Mucosa of descending colon (tissue), 3 donors: Measurements from ENCODE around the gene MPC1. TPM values are rescaled to one million over a fixed set of nuclear protein-coding genes. Genes with fewer than 3 reads are reported as not detected.
A peak's percentile ranks its signal among the peaks of the same experiment; 100 is the strongest.

Experiments used
- ATAC-seq: fragments of 200-7000 bp; cut with Tn5 transposase; one replicate; pipeline ENCODE4 v1.9.1; 2020; ENCODE audit warnings: mild to moderate bottlenecking, moderate library complexity
- DNase-seq, 3 donors: peaks; one replicate each; pipeline ENCODE4 v3.0.0-alpha.2; 2020
- H3K36me3 ChIP-seq: fragments of 200-600 bp; one replicate; pipeline ENCODE4 v1.8.0; 2021; ENCODE audit warnings: low read depth, mild to moderate bottlenecking
- H3K4me1 ChIP-seq: fragments of 200-600 bp; one replicate; pipeline ENCODE4 v1.8.0; 2021; ENCODE audit warnings: low read depth, mild to moderate bottlenecking
- H3K4me3 ChIP-seq: fragments of 200-600 bp; one replicate; pipeline ENCODE4 v1.8.0; 2021; ENCODE audit warnings: mild to moderate bottlenecking
- H3K9me3 ChIP-seq: fragments of 200-600 bp; one replicate; pipeline ENCODE4 v1.8.0; 2021; ENCODE audit warnings: mild to moderate bottlenecking
- intact Hi-C, 2 donors: fragments of 100-400 bp; cut with DNase I in 1 of 2; cut with micrococcal nuclease in 1 of 2; formaldehyde crosslinking; loops; one replicate each; pipeline versions ENCODE4 v1.11.0 to v1.11.1; 2022; cut with DNase I, micrococcal nuclease
- long read RNA-seq, 2 donors: library from polyadenylated mRNA; unstranded; transcript quantifications; one replicate each; pipeline ENCODE4 v2.0.0, GENCODE V29; 2019 to 2021
- total RNA-seq, 3 donors: library from RNA; stranded (reverse); fragmentation: NEBNext Ultra II Directional in 2 of 3; extraction: Animal tissue kit (Norgen Biotek cat#: 25700) in 2 of 3; gene quantifications; one replicate each; pipeline versions ENCODE4 v1.2.1 to v1.2.4, GENCODE V29; 2021 to 2023
- TF ChIP-seq, protein P1 (sequence below): fragments of 200-600 bp; IDR thresholded peaks from one replicate; pipeline ENCODE4 v1.8.0; 2022; ENCODE audit warnings: antibody characterized with exemption, mild to moderate bottlenecking
- donor health status: DM: no; HTN: no; CAD: no; lungs with moderate emphysema.
- donor health status: DM: no; HTN: no; CAD: no.
- donor health status: DM: no; HTN: yes; CAD: no.

The MPC1 gene
- 100 to 1,000 TPM in 2 of 3 donors, 10 to 100 TPM in 1; 75.0 to 139 (median 117) TPM for total RNA-seq
- long read RNA-seq, donor 1, transcript MPC1-201 (4 exons, 976 nt): major isoform, 67 of 69 reads
- long read RNA-seq, donor 1, partial matches to known transcripts: 0 of 69 reads
- long read RNA-seq, donor 1, other reads (novel, unspliced or antisense): 2 of 69 reads
- long read RNA-seq, donor 2, transcript MPC1-201 (4 exons, 976 nt): major isoform, 181 of 201 reads
- long read RNA-seq, donor 2, partial matches to known transcripts: 0 of 201 reads
- long read RNA-seq, donor 2, other reads (novel, unspliced or antisense): 18 of 201 reads

DNA sequence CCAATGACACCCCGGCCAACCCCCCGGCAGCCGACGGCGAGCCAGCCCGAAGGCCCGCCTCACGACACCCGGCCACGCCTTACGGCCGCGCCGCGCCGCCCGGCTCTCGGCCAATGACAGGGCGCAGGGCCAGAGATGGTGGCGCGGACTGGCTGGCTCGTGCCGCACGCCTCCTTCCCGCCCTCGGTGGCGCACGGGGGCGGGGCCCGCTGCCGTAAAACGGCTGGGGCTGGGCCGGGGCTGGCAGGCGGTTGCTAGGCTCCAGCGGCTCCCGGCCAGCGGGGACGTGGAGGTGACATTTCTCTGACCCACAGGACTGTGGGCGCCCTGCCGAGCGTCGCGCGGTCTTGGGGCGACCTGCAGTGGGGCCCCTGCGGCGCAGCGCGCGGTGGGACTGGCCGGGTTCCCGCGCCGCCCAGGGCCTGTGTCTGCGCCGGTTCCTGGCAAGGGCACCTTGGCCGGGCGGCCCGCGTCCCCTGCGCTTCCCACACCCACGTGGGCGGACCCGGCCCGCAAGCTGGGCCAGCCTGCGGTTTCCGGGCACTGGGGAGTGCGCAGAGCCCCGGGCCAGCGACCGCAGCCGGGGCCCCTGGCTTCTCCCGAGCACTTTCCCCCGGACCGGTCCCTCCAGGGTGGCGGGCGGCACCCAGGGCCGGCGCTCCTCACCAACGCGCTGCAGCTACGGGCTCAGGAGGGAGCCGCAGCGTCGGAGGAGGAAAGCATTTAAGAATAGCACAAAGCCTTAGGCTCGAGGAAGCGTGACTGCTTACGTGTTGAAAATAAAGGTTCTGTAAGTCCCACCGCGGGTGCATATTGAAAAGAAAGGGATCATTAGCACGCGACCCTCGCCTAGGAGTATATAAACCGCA is at the start of gene MPC1:
TSS of gene MPC1 (minus strand) at position 8 of the 869 bp plus-strand sequence. CDS start 64 bp downstream, outside the sequence.
- H3K4me1 ChIP-seq: no peaks in the 10 kb centered on the region
- no peaks in the 10 kb centered on the region for H3K9me3 ChIP-seq
- peak; percentile 97 to 99 (median 97) for DNase-seq
- peak within 1 kb of the TSS; percentile 92 for H3K4me3 ChIP-seq
- intact Hi-C loops: loop anchor here in 1 of 2 donors (10.0 kb wide), 1 partner anchor 48 kb away; no protein-coding TSS in a partner anchor
- no peaks in the 10 kb centered on the region for H3K36me3 ChIP-seq
- TF ChIP-seq, protein P1, sequence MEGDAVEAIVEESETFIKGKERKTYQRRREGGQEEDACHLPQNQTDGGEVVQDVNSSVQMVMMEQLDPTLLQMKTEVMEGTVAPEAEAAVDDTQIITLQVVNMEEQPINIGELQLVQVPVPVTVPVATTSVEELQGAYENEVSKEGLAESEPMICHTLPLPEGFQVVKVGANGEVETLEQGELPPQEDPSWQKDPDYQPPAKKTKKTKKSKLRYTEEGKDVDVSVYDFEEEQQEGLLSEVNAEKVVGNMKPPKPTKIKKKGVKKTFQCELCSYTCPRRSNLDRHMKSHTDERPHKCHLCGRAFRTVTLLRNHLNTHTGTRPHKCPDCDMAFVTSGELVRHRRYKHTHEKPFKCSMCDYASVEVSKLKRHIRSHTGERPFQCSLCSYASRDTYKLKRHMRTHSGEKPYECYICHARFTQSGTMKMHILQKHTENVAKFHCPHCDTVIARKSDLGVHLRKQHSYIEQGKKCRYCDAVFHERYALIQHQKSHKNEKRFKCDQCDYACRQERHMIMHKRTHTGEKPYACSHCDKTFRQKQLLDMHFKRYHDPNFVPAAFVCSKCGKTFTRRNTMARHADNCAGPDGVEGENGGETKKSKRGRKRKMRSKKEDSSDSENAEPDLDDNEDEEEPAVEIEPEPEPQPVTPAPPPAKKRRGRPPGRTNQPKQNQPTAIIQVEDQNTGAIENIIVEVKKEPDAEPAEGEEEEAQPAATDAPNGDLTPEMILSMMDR: no peak
- peak; percentile 93 for ATAC-seq

DNA sequence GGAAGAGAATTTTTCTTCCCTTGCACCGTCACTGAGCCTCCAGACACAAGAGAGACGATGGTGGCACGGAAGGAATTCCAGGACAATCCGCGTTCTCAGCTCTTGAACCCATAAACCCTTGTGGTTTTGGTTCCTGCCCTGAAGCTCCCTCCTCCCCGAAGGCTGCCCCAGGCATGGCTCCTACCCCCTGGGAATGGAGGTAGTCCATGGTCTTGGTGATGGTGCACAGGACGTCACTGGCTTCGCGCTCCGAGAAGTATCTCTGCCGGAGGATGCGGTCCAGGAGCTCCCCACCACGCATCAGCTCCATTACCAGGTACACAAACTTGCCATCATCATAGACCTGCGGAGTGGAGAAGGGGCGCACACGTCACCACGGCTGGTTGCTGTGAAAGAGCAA is 47.5 kb upstream of the MPC1 start:
- DNase-seq (no peak), ATAC-seq (no peak)
- no peak overlapping the region for H3K4me3 ChIP-seq
- H3K9me3 ChIP-seq: no peaks in the 10 kb centered on the region
- H3K4me1 ChIP-seq: no peaks in the 10 kb centered on the region
- no peaks in the 10 kb centered on the region for H3K36me3 ChIP-seq
- TF ChIP-seq, protein P1: no peak
- intact Hi-C loops: no loop called here

DNA sequence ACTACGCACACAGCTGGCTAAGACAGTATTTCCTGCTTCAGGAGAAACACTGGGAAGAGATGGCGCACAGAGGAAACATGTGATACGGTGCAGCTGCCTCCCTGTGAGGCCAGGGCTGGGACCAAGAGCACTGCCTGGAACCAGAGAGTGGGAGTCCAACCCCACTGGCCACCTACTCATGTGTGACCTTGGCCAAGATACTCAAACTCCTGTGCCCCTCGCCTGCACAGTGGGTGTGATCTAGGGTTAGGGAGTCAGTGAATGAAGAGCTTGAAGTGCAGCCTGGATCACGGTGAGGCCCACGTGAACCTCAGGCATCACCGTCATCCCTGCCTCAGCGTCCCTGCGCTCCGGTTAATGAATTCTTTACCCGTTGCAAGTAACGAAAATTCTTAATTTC is 41.7 kb upstream of the MPC1 start:
- no peaks in the 10 kb centered on the region for H3K9me3 ChIP-seq
- ATAC-seq (no peak), DNase-seq (no peak)
- no peaks in the 10 kb centered on the region for H3K36me3 ChIP-seq
- TF ChIP-seq, protein P1: no peak
- intact Hi-C loops: no loop called here
- no peaks in the 10 kb centered on the region for H3K4me1 ChIP-seq
- no peak overlapping the region for H3K4me3 ChIP-seq

DNA sequence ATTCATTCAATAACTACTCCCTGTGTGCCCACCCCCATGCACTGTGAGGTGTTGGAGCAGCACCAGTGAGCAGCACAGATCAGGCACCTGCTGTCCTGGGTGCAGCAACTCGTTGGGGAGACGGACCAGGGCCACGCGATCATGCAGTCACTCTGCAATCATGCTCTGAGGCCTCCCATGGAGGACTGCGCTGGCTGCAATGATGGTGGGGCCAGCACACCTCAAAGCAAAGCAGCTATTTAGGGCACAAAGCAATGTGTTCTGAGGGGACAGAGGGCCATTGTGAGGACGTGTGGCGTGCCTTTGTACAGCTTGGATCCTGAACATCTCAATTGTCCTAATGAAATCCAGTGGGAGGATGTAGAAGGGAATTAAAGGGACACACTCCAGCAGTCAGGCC is 41.0 kb upstream of the MPC1 start:
- TF ChIP-seq, protein P1: no peak
- ATAC-seq: no peak
- no peaks in the 10 kb centered on the region for H3K9me3 ChIP-seq
- DNase-seq: no peak
- H3K4me1 ChIP-seq: no peaks in the 10 kb centered on the region
- intact Hi-C loops: no loop called here
- no peak overlapping the region for H3K4me3 ChIP-seq
- no peaks in the 10 kb centered on the region for H3K36me3 ChIP-seq

DNA sequence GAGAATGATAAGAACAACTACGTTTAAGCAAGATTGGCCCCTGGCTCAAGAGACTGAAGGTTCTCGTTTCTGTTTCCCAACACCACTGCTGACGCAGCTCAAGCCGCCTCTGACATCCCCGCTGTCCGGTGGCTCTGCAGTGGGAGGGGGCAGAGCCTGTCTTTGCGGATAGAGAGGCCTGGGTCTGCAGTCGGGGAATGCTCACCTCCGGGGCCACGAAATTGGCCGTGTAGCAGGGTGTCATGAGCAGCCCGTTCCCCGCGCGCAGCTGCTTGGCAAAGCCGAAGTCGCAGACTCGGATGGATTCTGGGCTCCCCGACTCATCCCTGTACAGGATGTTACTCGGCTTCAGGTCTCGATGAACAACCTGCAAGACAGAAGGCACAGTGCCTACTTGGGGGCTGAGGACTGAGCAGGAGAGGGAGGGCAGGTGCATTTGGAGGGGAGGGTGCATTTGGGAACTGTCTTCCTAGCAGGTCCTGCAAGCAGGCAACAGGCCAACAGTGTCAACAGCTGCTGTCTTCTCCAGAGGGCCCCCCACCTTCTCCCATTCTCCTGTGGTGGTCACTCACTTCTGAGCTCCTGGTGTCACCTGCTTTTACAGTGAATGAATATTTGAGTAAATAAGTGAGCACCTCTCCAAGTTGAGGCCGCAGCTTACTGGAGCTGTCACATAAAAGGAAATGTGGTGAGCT is 40.5 kb upstream of the MPC1 start:
- H3K4me3 ChIP-seq: no peak overlapping the region
- DNase-seq: no peak
- TF ChIP-seq, protein P1: no peak
- intact Hi-C loops: no loop called here
- no peaks in the 10 kb centered on the region for H3K36me3 ChIP-seq
- no peaks in the 10 kb centered on the region for H3K4me1 ChIP-seq
- ATAC-seq: no peak
- no peaks in the 10 kb centered on the region for H3K9me3 ChIP-seq
